Neural cell (in vitro differentiated cells): ENCODE measurements around the gene DAGLA.

ENCODE experiments used
- EP300 ChIP-seq: fragments of 450-650 bp; conservative IDR thresholded peaks from 2 replicates; pipeline ENCODE4 v1.6.1; 2014; ENCODE audit warnings: antibody characterized with exemption, mild to moderate bottlenecking, moderate library complexity; ENCODE audit not compliant: poor library complexity, severe bottlenecking
- POLR2AphosphoS5 ChIP-seq: IDR thresholded peaks from 2 replicates; pipeline ENCODE4 v1.6.1; 2012
- TAF1 ChIP-seq: IDR thresholded peaks from 2 replicates; pipeline ENCODE4 v1.6.1; 2012; ENCODE audit warnings: low read depth
- TF ChIP-seq, protein P1 (sequence below): fragments of 450-650 bp; IDR thresholded peaks from 2 replicates; pipeline ENCODE4 v1.5.1; 2014; ENCODE audit warnings: antibody characterized with exemption, mild to moderate bottlenecking, moderate library complexity; ENCODE audit not compliant: poor library complexity, severe bottlenecking

DNA sequence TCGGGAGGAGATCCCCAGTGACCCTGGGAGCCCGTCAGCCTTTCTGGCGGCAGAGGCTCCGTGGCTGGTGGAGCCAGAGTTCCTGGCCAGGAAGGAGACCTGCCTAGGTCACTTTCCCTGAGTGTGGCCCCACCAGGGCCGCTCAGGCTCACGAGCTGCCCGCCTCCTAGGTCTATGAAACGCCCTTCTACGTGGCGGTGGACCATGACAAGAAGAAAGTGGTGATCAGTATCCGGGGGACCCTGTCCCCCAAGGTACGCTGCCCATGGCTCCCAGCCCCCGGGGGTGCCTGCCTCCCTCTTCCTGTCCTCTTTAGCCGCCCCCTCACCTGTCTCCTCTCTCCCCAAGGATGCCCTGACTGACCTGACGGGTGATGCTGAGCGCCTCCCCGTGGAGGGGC, 55.2 kb downstream of the DAGLA start:
- TF ChIP-seq, protein P1, sequence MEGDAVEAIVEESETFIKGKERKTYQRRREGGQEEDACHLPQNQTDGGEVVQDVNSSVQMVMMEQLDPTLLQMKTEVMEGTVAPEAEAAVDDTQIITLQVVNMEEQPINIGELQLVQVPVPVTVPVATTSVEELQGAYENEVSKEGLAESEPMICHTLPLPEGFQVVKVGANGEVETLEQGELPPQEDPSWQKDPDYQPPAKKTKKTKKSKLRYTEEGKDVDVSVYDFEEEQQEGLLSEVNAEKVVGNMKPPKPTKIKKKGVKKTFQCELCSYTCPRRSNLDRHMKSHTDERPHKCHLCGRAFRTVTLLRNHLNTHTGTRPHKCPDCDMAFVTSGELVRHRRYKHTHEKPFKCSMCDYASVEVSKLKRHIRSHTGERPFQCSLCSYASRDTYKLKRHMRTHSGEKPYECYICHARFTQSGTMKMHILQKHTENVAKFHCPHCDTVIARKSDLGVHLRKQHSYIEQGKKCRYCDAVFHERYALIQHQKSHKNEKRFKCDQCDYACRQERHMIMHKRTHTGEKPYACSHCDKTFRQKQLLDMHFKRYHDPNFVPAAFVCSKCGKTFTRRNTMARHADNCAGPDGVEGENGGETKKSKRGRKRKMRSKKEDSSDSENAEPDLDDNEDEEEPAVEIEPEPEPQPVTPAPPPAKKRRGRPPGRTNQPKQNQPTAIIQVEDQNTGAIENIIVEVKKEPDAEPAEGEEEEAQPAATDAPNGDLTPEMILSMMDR = no peak
- TF ChIP-seq POLR2AphosphoS5 (no peak), TAF1 (no peak), EP300 (no peak)
